ENCODE results near the gene PLB1. TPM values are rescaled to one million over a fixed set of nuclear protein-coding genes. Genes with fewer than 3 reads are reported as not detected.

PLB1 gene
- total RNA-seq, 2 experiments from 2014 or later, result not detected

GRCh38 chr2:28627722-28628480, 132.0 kb downstream of the PLB1 start:
- Histone ChIP-seq H3K36me3 (ENCODE audit: insufficient read depth, low read length) (no peaks in the 10 kb centered on the region), H3K4me2 (ENCODE audit: low read length) (no peak overlapping the region), H3K9me3 (ENCODE audit: low read length) (no peaks in the 10 kb centered on the region), H4K20me1 (ENCODE audit: insufficient read depth, low read length) (no peaks in the 10 kb centered on the region), H3K4me3 (ENCODE audit: low read depth, low read length, poor library complexity, severe bottlenecking) (no peak overlapping the region), H3K79me2 (ENCODE audit: insufficient read depth, low read depth, low read length) (no peaks in the 10 kb centered on the region), H3K4me1 (ENCODE audit: insufficient read depth, low read length, poor library complexity, severe bottlenecking) (no peaks in the 10 kb centered on the region), H2AFZ (ENCODE audit: low read length) (no peak overlapping the region), H3K27ac (ENCODE audit: low read depth, low read length, poor library complexity, severe bottlenecking) (no peak overlapping the region), H3K9me2 (ENCODE audit: insufficient read depth, low read length) (no peaks in the 10 kb centered on the region)
- CTCF ChIA-PET (ENCODE audit: unreplicated experiment), result no interaction called here
- POLR2A ChIA-PET, result no interaction called here
- intact Hi-C loops (cut with micrococcal nuclease; ENCODE audit: unreplicated experiment), result no loop called here
- TF ChIP-seq CTCF (conservative IDR thresholded peaks at IDR 0.05; ENCODE audit: low read length) (no peak), EZH2phosphoT487 (IDR thresholded peaks at IDR 0.05; ENCODE audit: borderline replicate concordance, low read depth, low read length) (no peak)
- DNase-seq (ENCODE audit: low spot score), result no peak
- no TSS peak for BruUV-seq (replicated peaks)

- no peaks in the 10 kb centered on the region for H3K4me1 ChIP-seq (ENCODE audit: insufficient read depth, low read length, poor library complexity, severe bottlenecking)
- BruUV-seq (replicated peaks), result no TSS peak
- no peak for DNase-seq (ENCODE audit: low spot score)
- no peaks in the 10 kb centered on the region for H3K36me3 ChIP-seq (ENCODE audit: insufficient read depth, low read length)
- no peaks in the 10 kb centered on the region for H3K79me2 ChIP-seq (ENCODE audit: insufficient read depth, low read depth, low read length)
- intact Hi-C loops (cut with micrococcal nuclease; ENCODE audit: unreplicated experiment), result no loop called here
- no peak overlapping the region for H3K27ac ChIP-seq (ENCODE audit: low read depth, low read length, poor library complexity, severe bottlenecking)
- ChIA-PET POLR2A (no interaction called here), CTCF (ENCODE audit: unreplicated experiment) (no interaction called here)
- no peak overlapping the region for H3K4me2 ChIP-seq (ENCODE audit: low read length)
- no peaks in the 10 kb centered on the region for H3K9me2 ChIP-seq (ENCODE audit: insufficient read depth, low read length)
- H2AFZ ChIP-seq (ENCODE audit: low read length), result no peak overlapping the region
- TF ChIP-seq CTCF (conservative IDR thresholded peaks at IDR 0.05; ENCODE audit: low read length), result no peak
- no peak for TF ChIP-seq EZH2phosphoT487 (IDR thresholded peaks at IDR 0.05; ENCODE audit: borderline replicate concordance, low read depth, low read length)
- H3K9me3 ChIP-seq (ENCODE audit: low read length), result no peaks in the 10 kb centered on the region
- H4K20me1 ChIP-seq (ENCODE audit: insufficient read depth, low read length), result no peaks in the 10 kb centered on the region
- H3K4me3 ChIP-seq (ENCODE audit: low read depth, low read length, poor library complexity, severe bottlenecking), result no peak overlapping the region
These were observed 132.6 kb downstream of the PLB1 start for GRCh38 chr2:28628506-28628905.

GRCh38 chr2:28628987-28629386, 133.1 kb downstream of the PLB1 start:
- TF ChIP-seq CTCF (conservative IDR thresholded peaks at IDR 0.05; ENCODE audit: low read length), result no peak
- no peak for TF ChIP-seq EZH2phosphoT487 (IDR thresholded peaks at IDR 0.05; ENCODE audit: borderline replicate concordance, low read depth, low read length)
- Histone ChIP-seq H3K36me3 (ENCODE audit: insufficient read depth, low read length) (no peaks in the 10 kb centered on the region), H3K9me2 (ENCODE audit: insufficient read depth, low read length) (no peaks in the 10 kb centered on the region), H3K27ac (ENCODE audit: low read depth, low read length, poor library complexity, severe bottlenecking) (no peak overlapping the region), H3K4me1 (ENCODE audit: insufficient read depth, low read length, poor library complexity, severe bottlenecking) (no peaks in the 10 kb centered on the region), H4K20me1 (ENCODE audit: insufficient read depth, low read length) (no peaks in the 10 kb centered on the region), H3K4me2 (ENCODE audit: low read length) (no peak overlapping the region), H3K9me3 (ENCODE audit: low read length) (no peaks in the 10 kb centered on the region), H2AFZ (ENCODE audit: low read length) (no peak overlapping the region), H3K4me3 (ENCODE audit: low read depth, low read length, poor library complexity, severe bottlenecking) (no peak overlapping the region), H3K79me2 (ENCODE audit: insufficient read depth, low read depth, low read length) (no peaks in the 10 kb centered on the region)
- no TSS peak for BruUV-seq (replicated peaks)
- ChIA-PET CTCF (ENCODE audit: unreplicated experiment) (no interaction called here), POLR2A (no interaction called here)
- intact Hi-C loops (cut with micrococcal nuclease; ENCODE audit: unreplicated experiment), result no loop called here
- no peak for DNase-seq (ENCODE audit: low spot score)
